IMR-90 (cell line): ENCODE data around the gene TSPO. TPM values are rescaled to one million over a fixed set of nuclear protein-coding genes. Genes with fewer than 3 reads are reported as not detected.

Experiments
- ATAC-seq: fragments of 200-7000 bp; cut with Tn5 transposase; 2 replicates; pipeline ENCODE4 v1.9.1; 2020; ENCODE audit warnings: low read depth, mild to moderate bottlenecking, moderate library complexity
- BruUV-seq: library from RNA; stranded (reverse); fragments of 400-500 nt; replicated peaks from 2 replicates; lab custom pipeline; 2021; lab: Mats Ljungman, UMichigan
- CTCF ChIA-PET: fragments of 300-600 bp; formaldehyde crosslinking; extraction: SDS; loops from one replicate; lab custom pipeline; 2021; ENCODE audit warnings: antibody characterized with exemption; lab: Yijun Ruan, JAX
- POLR2A ChIA-PET: fragments of 300-600 bp; sonication (Branson Sonifier 250); formaldehyde crosslinking; loops from one replicate; lab custom pipeline; 2022; ENCODE audit warnings: antibody characterized with exemption; ENCODE audit not compliant: unreplicated experiment; lab: Charles Lee
- DNase-seq: peaks from one replicate; pipeline ENCODE4 v3.0.0; 2013
- H2AFZ ChIP-seq: replicated peaks from 2 replicates; pipeline ENCODE3; 2013; ENCODE audit warnings: low read length, mild to moderate bottlenecking; ENCODE audit not compliant: poor library complexity
- H2AK5ac ChIP-seq: 2 replicates; pipeline ENCODE4 v1.6.1; 2013; ENCODE audit warnings: low read depth, low read length, inconsistent platforms
- H2AK9ac ChIP-seq: replicated peaks from 2 replicates; pipeline ENCODE3; 2013; ENCODE audit warnings: mild to moderate bottlenecking, low read depth, low read length, moderate library complexity; ENCODE audit not compliant: poor library complexity
- H2BK120ac ChIP-seq: 2 replicates; pipeline ENCODE4 v1.6.1; 2013; ENCODE audit warnings: low read depth, low read length, inconsistent platforms
- H2BK15ac ChIP-seq: 3 replicates; pipeline ENCODE4 v1.6.1; 2013; ENCODE audit warnings: low read depth, low read length, inconsistent platforms
- H2BK20ac ChIP-seq: 2 replicates; pipeline ENCODE4 v1.6.1; 2013; ENCODE audit warnings: low read depth, mild to moderate bottlenecking, inconsistent platforms, low read length, moderate library complexity
- H2BK5ac ChIP-seq: 2 replicates; pipeline ENCODE4 v1.6.1; 2013; ENCODE audit warnings: mild to moderate bottlenecking, low read depth, low read length, inconsistent platforms; ENCODE audit not compliant: poor library complexity, severe bottlenecking
- H3K14ac ChIP-seq: replicated peaks from 2 replicates; pipeline ENCODE4 v1.6.1; 2013; ENCODE audit warnings: low read depth, low read length, inconsistent platforms
- H3K18ac ChIP-seq: 2 replicates; pipeline ENCODE4 v1.6.1; 2013; ENCODE audit warnings: low read depth, low read length, control low read depth
- H3K23ac ChIP-seq: 2 replicates; pipeline ENCODE4 v1.6.1; 2013; ENCODE audit warnings: low read depth, low read length, inconsistent platforms
- H3K27ac ChIP-seq: 2 replicates; pipeline ENCODE4 v1.5.1; 2013; ENCODE audit warnings: mild to moderate bottlenecking, control low read depth, low read length; ENCODE audit not compliant: insufficient read depth
- H3K27me3 ChIP-seq: 2 replicates; pipeline ENCODE4 v1.6.1; 2013; ENCODE audit warnings: low read length; ENCODE audit not compliant: control insufficient read depth, insufficient read depth
- H3K36me3 ChIP-seq: 2 replicates; pipeline ENCODE4 v1.6.1; 2013; ENCODE audit warnings: low read length, mixed read lengths; ENCODE audit not compliant: control insufficient read depth, insufficient read depth
- H3K4ac ChIP-seq: 2 replicates; pipeline ENCODE4 v1.6.1; 2013; ENCODE audit warnings: low read depth, low read length, inconsistent platforms
- H3K4me1 ChIP-seq: 2 replicates; pipeline ENCODE4 v1.6.1; 2013; ENCODE audit warnings: low read length, mixed read lengths; ENCODE audit not compliant: control insufficient read depth, insufficient read depth
- H3K4me2 ChIP-seq: 2 replicates; pipeline ENCODE4 v1.6.1; 2013; ENCODE audit warnings: low read depth, mild to moderate bottlenecking, control low read depth, low read length, moderate library complexity
- H3K4me3 ChIP-seq: 2 replicates; pipeline ENCODE4 v1.5.1; 2013; ENCODE audit warnings: low read depth, mild to moderate bottlenecking, control low read depth, low read length, moderate library complexity; ENCODE audit not compliant: insufficient read depth
- H3K56ac ChIP-seq: 2 replicates; pipeline ENCODE4 v1.6.1; 2013; ENCODE audit warnings: low read length, inconsistent platforms; ENCODE audit not compliant: insufficient read depth; ENCODE audit errors: extremely low read depth
- H3K79me1 ChIP-seq, 2 experiments: 2 replicates each; pipeline ENCODE4 v1.6.1; 2013; ENCODE audit warnings: low read length in 2 of 2, inconsistent platforms in 1 of 2, low read depth in 1 of 2
- H3K9ac ChIP-seq: 2 replicates; pipeline ENCODE4 v1.6.1; 2013; ENCODE audit warnings: low read depth, low read length, control low read depth
- H3K9me1 ChIP-seq: 2 replicates; pipeline ENCODE4 v1.6.1; 2013; ENCODE audit warnings: low read length, inconsistent platforms; ENCODE audit not compliant: insufficient read depth
- H3K9me3 ChIP-seq: 2 replicates; pipeline ENCODE4 v1.6.1; 2013; ENCODE audit warnings: low read length; ENCODE audit not compliant: control insufficient read depth, insufficient read depth
- H4K20me1 ChIP-seq: 2 replicates; pipeline ENCODE4 v1.6.1; 2013; ENCODE audit warnings: low read length, inconsistent platforms; ENCODE audit not compliant: insufficient read depth
- H4K5ac ChIP-seq: 2 replicates; pipeline ENCODE4 v1.6.1; 2013; ENCODE audit warnings: mild to moderate bottlenecking, low read depth, low read length, control low read depth
- H4K8ac ChIP-seq, 2 experiments: 2 replicates each; pipeline ENCODE4 v1.6.1; 2013; ENCODE audit warnings: low read depth in 2 of 2, low read length in 2 of 2, control low read depth in 1 of 2, inconsistent platforms in 1 of 2
- H4K91ac ChIP-seq: 2 replicates; pipeline ENCODE4 v1.6.1; 2013; ENCODE audit warnings: low read depth, low read length, inconsistent platforms; ENCODE audit not compliant: insufficient read depth
- BHLHE40 ChIP-seq: fragments of 150-350 bp; IDR thresholded peaks from 2 replicates; pipeline ENCODE4 v1.6.1; 2016; ENCODE audit warnings: mild to moderate bottlenecking, low read depth, low read length
- CEBPB ChIP-seq: IDR thresholded peaks from 2 replicates; pipeline ENCODE4 v1.6.1; 2012; ENCODE audit warnings: low read depth, low read length, improper control_type of control experiment
- CHD1 ChIP-seq: IDR thresholded peaks from 2 replicates; pipeline ENCODE4 v1.6.1; 2012; ENCODE audit warnings: low read depth, low read length, improper control_type of control experiment
- FOS ChIP-seq: fragments of 150-350 bp; IDR thresholded peaks from 2 replicates; pipeline ENCODE4 v1.6.1; 2016; ENCODE audit warnings: low read depth, low read length
- MAFK ChIP-seq: IDR thresholded peaks from 2 replicates; pipeline ENCODE4 v1.6.1; 2012; ENCODE audit warnings: low read depth, low read length, improper control_type of control experiment
- MXI1 ChIP-seq: IDR thresholded peaks from 2 replicates; pipeline ENCODE4 v1.6.1; 2012; ENCODE audit warnings: low read depth, mild to moderate bottlenecking, low read length, moderate library complexity, borderline replicate concordance
- POLR2A ChIP-seq: IDR thresholded peaks from 2 replicates; pipeline ENCODE4 v1.6.1; 2012; ENCODE audit warnings: mild to moderate bottlenecking, low read depth, low read length
- RAD21 ChIP-seq: IDR thresholded peaks from 2 replicates; pipeline ENCODE4 v1.6.1; 2012; ENCODE audit warnings: low read length, improper control_type of control experiment
- RCOR1 ChIP-seq: IDR thresholded peaks from 2 replicates; pipeline ENCODE4 v1.6.1; 2012; ENCODE audit warnings: mild to moderate bottlenecking, low read length, improper control_type of control experiment; ENCODE audit not compliant: insufficient replicate concordance
- SMC3 ChIP-seq: fragments of 150-350 bp; IDR thresholded peaks from 2 replicates; pipeline ENCODE4 v1.6.1; 2016; ENCODE audit warnings: low read depth, mild to moderate bottlenecking, antibody characterized with exemption, low read length, moderate library complexity
- WGBS, 2 experiments: methylation state at CpG; one replicate each; pipeline versions ENCODE4 v1.1.5 to v1.1.7; 2013; ENCODE audit warnings: missing lambda C conversion rate in 2 of 2; ENCODE audit not compliant: insufficient read length in 1 of 2; ENCODE audit errors: extremely low coverage in 2 of 2; 5-methylcytosine and 5-hydroxymethylcytosine counted together
- dilution Hi-C: fragments of 300-500 bp; cut with HindIII; formaldehyde crosslinking; loops from one replicate; pipeline ENCODE4 v1.14.3; 2018; ENCODE audit warnings: low sequenced_read_pairs; ENCODE audit not compliant: unreplicated experiment
- in situ Hi-C: fragments of 300-500 bp; cut with MboI; formaldehyde crosslinking; loops from 3 replicates; pipeline ENCODE4 v1.14.3; 2019; ENCODE audit warnings: low sequenced_read_pairs, inconsistent platforms, mixed read lengths
- intact Hi-C: fragments of 100-400 bp; cut with micrococcal nuclease; formaldehyde crosslinking; loops from 2 replicates; pipeline ENCODE4 v1.10.0; 2022
- polyA plus RNA-seq, 3 experiments: library from polyadenylated mRNA; depleted of rRNA; stranded (reverse); fragments of >200 nt; gene quantifications; 2 replicates each; pipeline ENCODE4 v1.2.3, GENCODE V29; 2012; ENCODE audit warnings: low replicate concordance in 1 of 3
- total RNA-seq: library from RNA; depleted of rRNA; stranded (reverse); fragments of >200 nt; gene quantifications from 2 replicates; pipeline ENCODE4 v1.2.3, GENCODE V29; 2012
- TF ChIP-seq, protein P1 (sequence below): fragments of 150-350 bp; IDR thresholded peaks from 2 replicates; pipeline ENCODE4 v1.6.1; 2016; ENCODE audit warnings: low read depth, mild to moderate bottlenecking, low read length, moderate library complexity, borderline replicate concordance
- TF ChIP-seq, protein P2 (sequence below): conservative IDR thresholded peaks from 2 replicates; pipeline ENCODE4 v1.5.1; 2012; ENCODE audit warnings: mild to moderate bottlenecking, low read depth, low read length, improper control_type of control experiment

TSPO gene
- total and polyA plus RNA-seq, 2 of the 4 experiments (the other 2 are of a cell fraction): 115 to 297 TPM

GRCh38 chr22:43118024-43118849 is 33.1 kb upstream of the TSPO start:
- Histone ChIP-seq H3K4me2 (no peak overlapping the region), H3K27ac (no peak overlapping the region), H4K8ac (no peak overlapping the region), H4K20me1 (no peaks in the 10 kb centered on the region), H3K23ac (no peak overlapping the region), H3K79me1 (no peaks in the 10 kb centered on the region), H3K18ac (no peak overlapping the region), H2AK9ac (no peak overlapping the region), H3K9me1 (no peaks in the 10 kb centered on the region), H3K4me1 (no peaks in the 10 kb centered on the region), H3K27me3 (peaks cover 18% of the 10 kb centered on the region), H3K56ac (no peak overlapping the region), H3K36me3 (no peaks in the 10 kb centered on the region), H2AFZ (peak overlapping the region; percentile 21), H4K5ac (no peak overlapping the region), H3K4me3 (no peak overlapping the region), H3K14ac (no peak overlapping the region), H2AK5ac (no peak overlapping the region), H3K4ac (no peak overlapping the region), H2BK15ac (no peak overlapping the region), H3K9ac (no peak overlapping the region), H2BK5ac (no peak overlapping the region), H4K91ac (no peak overlapping the region), H3K9me3 (no peaks in the 10 kb centered on the region), H2BK120ac (no peak overlapping the region), H2BK20ac (no peak overlapping the region)
- ChIA-PET CTCF (no interaction called here), POLR2A (no interaction called here)
- WGBS, 2 experiments: 17% methylated on average over 4 of the region's 21 CpGs; no CpG with 5 or more reads in 1 of the 2 experiments
- no peak for DNase-seq
- intact Hi-C loops: no loop called here
- no TSS peak for BruUV-seq
- TF ChIP-seq RAD21 (no peak), BHLHE40 (no peak), CHD1 (no peak), MXI1 (no peak), CEBPB (no peak), MAFK (no peak), FOS (no peak), SMC3 (no peak), RCOR1 (no peak), POLR2A (no peak)
- TF ChIP-seq, protein P1, sequence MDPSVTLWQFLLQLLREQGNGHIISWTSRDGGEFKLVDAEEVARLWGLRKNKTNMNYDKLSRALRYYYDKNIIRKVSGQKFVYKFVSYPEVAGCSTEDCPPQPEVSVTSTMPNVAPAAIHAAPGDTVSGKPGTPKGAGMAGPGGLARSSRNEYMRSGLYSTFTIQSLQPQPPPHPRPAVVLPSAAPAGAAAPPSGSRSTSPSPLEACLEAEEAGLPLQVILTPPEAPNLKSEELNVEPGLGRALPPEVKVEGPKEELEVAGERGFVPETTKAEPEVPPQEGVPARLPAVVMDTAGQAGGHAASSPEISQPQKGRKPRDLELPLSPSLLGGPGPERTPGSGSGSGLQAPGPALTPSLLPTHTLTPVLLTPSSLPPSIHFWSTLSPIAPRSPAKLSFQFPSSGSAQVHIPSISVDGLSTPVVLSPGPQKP: no peak
- TF ChIP-seq, protein P2, sequence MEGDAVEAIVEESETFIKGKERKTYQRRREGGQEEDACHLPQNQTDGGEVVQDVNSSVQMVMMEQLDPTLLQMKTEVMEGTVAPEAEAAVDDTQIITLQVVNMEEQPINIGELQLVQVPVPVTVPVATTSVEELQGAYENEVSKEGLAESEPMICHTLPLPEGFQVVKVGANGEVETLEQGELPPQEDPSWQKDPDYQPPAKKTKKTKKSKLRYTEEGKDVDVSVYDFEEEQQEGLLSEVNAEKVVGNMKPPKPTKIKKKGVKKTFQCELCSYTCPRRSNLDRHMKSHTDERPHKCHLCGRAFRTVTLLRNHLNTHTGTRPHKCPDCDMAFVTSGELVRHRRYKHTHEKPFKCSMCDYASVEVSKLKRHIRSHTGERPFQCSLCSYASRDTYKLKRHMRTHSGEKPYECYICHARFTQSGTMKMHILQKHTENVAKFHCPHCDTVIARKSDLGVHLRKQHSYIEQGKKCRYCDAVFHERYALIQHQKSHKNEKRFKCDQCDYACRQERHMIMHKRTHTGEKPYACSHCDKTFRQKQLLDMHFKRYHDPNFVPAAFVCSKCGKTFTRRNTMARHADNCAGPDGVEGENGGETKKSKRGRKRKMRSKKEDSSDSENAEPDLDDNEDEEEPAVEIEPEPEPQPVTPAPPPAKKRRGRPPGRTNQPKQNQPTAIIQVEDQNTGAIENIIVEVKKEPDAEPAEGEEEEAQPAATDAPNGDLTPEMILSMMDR: no peak
- dilution Hi-C loops: no loop called here
- no peak; the same call in 1 of the 2 replicates for ATAC-seq
- in situ Hi-C loops: no loop called here
